Cerebellar nuclear complex (tissue), 1 donor: ENCODE data around the gene SPAG6.

Source experiments
- DNase-seq, 2 experiments: peaks; one replicate each; lab custom pipeline; 2025; lab: John Stamatoyannopoulos, UW

The SPAG6 gene

GRCh38 chr10:22433875-22434274, 88.6 kb downstream of the SPAG6 start:
- no peak for DNase-seq

GRCh38 chr10:22434521-22434920, 89.2 kb downstream of the SPAG6 start:
- DNase-seq = no peak

- no peak for DNase-seq
Observed at GRCh38 chr10:22435650-22436049, 90.4 kb downstream of the SPAG6 start.

GRCh38 chr10:22436526-22436892, 91.2 kb downstream of the SPAG6 start:
- DNase-seq = no peak

GRCh38 chr10:22436893-22437619, 91.8 kb downstream of the SPAG6 start:
- DNase-seq = peak; percentile 28 to 58

- no peak for DNase-seq
Observed at GRCh38 chr10:22437620-22438588, 92.6 kb downstream of the SPAG6 start.

- no peak for DNase-seq
Observed at GRCh38 chr10:22438711-22439110, 93.4 kb downstream of the SPAG6 start.

GRCh38 chr10:22442063-22442462, 96.8 kb downstream of the SPAG6 start:
- DNase-seq = no peak

- no peak for DNase-seq
Observed at GRCh38 chr10:22442468-22442867, 97.2 kb downstream of the SPAG6 start.

- DNase-seq = no peak
Observed at GRCh38 chr10:22443175-22443901, 98.0 kb downstream of the SPAG6 start.

GRCh38 chr10:22444219-22444788, 99.0 kb downstream of the SPAG6 start:
- DNase-seq = no peak

- DNase-seq = no peak
Observed at GRCh38 chr10:22445495-22445894, 100.2 kb downstream of the SPAG6 start.

- DNase-seq = no peak
Observed at GRCh38 chr10:22447068-22447467, 101.8 kb downstream of the SPAG6 start.

- no peak for DNase-seq
Observed at GRCh38 chr10:22451346-22451745, 106.0 kb downstream of the SPAG6 start.

GRCh38 chr10:22453320-22453719, 108.0 kb downstream of the SPAG6 start:
- no peak for DNase-seq

GRCh38 chr10:22453948-22454591, 108.8 kb downstream of the SPAG6 start:
- no peak for DNase-seq

GRCh38 chr10:22454634-22455033, 109.3 kb downstream of the SPAG6 start:
- no peak for DNase-seq

GRCh38 chr10:22455068-22455857, 110.0 kb downstream of the SPAG6 start:
- DNase-seq = no peak

- no peak for DNase-seq
Observed at GRCh38 chr10:22456486-22456885, 111.2 kb downstream of the SPAG6 start.

- no peak for DNase-seq
Observed at GRCh38 chr10:22458272-22459038, 113.2 kb downstream of the SPAG6 start.
